ENCODE measurements around the gene CHRNB4. TPM values are rescaled to one million over a fixed set of nuclear protein-coding genes. Genes with fewer than 3 reads are reported as not detected.
A peak's percentile ranks its signal among the peaks of the same experiment; 100 is the strongest.

CHRNB4 gene
- total RNA-seq, 4 donors from 2014 or later: 0.27 to 0.32 TPM; not detected in 2

DNA sequence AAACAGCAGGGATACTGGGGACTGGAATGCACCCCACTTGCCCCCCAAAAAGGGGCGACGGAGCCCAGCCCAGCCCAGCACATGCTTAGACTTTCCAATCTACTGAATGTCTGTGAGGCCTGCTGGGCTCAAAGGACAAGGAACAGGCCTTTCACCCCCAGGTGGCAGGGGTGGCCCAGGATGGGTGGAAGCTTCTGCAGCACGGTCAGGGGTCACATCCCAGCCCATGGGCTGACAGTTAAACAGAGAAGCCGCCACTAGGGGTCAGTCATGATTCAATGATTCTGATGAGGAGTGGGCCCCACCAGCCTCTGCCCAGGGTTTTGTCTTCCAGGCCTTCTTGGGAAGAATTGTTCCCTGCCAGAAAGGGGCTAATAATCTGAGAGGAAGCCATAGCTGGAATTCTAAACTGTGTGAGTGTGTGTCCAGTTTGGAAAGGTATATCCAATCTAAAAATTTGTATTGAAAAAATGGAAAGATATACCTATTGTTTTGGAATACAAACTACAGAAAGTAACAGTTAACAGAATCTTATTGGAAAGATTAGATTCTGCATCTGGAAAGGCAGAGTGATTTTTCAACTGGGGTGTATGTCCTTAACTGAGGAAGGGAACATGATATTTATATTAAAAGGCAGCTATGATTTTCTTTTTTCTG, 2.2 kb downstream of the CHRNB4 start:
- H3K27ac ChIP-seq: no peak overlapping the region
- H3K9me3 ChIP-seq: no peaks in the 10 kb centered on the region
- in situ Hi-C loops (cut with MboI; ENCODE audit: low pct_ligation_motif_present in 1 of 4, low pct_unique_long_range_greater_than_20kb in 1 of 4, low sequenced_read_pairs in 3 of 4) (no loop called here), intact Hi-C loops (cut with DNase I; ENCODE audit: low total_unique reads) (no loop called here)
- H3K4me3 ChIP-seq: no peak overlapping the region
- H3K36me3 ChIP-seq: no peaks in the 10 kb centered on the region
- peaks cover 24% of the 10 kb centered on the region for H3K27me3 ChIP-seq
- peaks cover 8 to 14% (median 12%) of the 10 kb centered on the region in 4 donors for H3K4me1 ChIP-seq
- TF ChIP-seq EP300 (IDR thresholded peaks at IDR 0.05; ENCODE audit: low read depth) (no peak), POLR2AphosphoS5 (IDR thresholded peaks at IDR 0.05) (no peak)
- TF ChIP-seq, protein P1, sequence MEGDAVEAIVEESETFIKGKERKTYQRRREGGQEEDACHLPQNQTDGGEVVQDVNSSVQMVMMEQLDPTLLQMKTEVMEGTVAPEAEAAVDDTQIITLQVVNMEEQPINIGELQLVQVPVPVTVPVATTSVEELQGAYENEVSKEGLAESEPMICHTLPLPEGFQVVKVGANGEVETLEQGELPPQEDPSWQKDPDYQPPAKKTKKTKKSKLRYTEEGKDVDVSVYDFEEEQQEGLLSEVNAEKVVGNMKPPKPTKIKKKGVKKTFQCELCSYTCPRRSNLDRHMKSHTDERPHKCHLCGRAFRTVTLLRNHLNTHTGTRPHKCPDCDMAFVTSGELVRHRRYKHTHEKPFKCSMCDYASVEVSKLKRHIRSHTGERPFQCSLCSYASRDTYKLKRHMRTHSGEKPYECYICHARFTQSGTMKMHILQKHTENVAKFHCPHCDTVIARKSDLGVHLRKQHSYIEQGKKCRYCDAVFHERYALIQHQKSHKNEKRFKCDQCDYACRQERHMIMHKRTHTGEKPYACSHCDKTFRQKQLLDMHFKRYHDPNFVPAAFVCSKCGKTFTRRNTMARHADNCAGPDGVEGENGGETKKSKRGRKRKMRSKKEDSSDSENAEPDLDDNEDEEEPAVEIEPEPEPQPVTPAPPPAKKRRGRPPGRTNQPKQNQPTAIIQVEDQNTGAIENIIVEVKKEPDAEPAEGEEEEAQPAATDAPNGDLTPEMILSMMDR (IDR thresholded peaks at IDR 0.05): peak; percentile 41 to 57 (median 47)
- peak; percentile 53 for DNase-seq
- WGBS, 2 donors (ENCODE audit: low coverage in 1 of 2): 42% methylated on average over 4 of the region's 4 CpGs; no CpG with 5 or more reads in 1 of the 2 donors

DNA sequence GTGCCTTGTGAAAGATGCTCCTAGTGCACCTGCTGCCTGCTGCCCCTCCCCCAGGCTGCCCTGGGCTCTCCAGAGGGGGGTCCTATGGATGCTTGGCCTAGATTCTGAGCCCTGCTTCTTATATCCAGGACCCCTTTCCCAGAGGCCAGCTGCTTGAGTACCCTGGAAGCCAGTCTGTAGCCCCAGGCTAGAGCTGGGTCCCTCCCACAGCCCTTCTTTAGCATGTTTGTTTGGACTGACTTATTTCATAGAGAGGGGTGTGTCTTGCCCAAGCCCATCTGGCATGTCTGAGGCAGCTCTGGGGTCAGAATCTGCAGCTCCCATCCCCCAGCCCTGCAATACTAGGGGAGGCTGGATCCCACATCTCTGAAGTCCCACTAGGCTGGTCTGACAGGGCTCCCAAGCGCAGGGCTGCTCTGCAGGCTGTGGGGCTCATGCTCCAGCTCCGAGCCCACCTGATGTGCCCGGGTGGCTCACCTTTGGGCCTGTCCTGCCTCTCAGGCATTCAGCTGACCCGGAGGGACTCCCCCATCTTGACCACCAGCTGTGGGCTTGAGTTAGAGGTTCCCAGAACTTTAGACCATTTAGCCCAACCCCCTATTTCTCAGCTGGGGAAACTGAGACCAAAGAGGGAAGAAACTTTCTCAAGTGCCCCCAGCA, 3.1 kb downstream of the CHRNB4 start:
- H3K27me3 ChIP-seq: peaks cover 24% of the 10 kb centered on the region
- intact Hi-C loops (cut with DNase I; ENCODE audit: low total_unique reads): no loop called here

DNA sequence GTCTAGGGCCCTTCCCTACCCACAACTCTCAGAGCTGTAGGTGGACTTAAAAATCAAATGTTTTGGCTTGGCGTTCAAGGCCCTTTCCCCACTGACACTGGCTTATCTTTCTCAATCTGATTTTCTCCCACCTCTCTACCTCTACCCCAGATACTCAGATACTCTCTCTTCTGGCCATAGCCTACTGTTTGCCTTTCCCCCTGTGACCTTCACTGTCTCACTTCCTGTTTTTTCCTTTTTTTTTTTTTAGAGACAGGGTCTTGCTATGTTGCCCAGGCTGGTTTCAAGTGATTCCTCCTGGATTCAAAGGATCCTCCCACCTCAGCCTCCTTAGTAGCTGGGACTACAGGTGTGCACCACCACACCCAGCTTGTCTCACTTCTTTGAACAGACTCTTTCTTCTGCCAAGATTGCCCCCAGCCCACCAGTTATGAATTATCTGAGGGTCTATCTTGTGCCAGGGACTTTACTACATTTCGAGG, 4.6 kb downstream of the CHRNB4 start:
- no peak overlapping the region for H3K27ac ChIP-seq
- TF ChIP-seq, protein P1 (IDR thresholded peaks at IDR 0.05): no peak
- peaks cover 20% of the 10 kb centered on the region for H3K27me3 ChIP-seq
- DNase-seq: no peak
- H3K9me3 ChIP-seq: no peaks in the 10 kb centered on the region
- WGBS, 2 donors (ENCODE audit: low coverage in 1 of 2): 69 to 77% methylated on average over 1 to 2 of the region's 2 CpGs
- H3K4me3 ChIP-seq: no peak overlapping the region
- H3K36me3 ChIP-seq: no peaks in the 10 kb centered on the region
- H3K4me1 ChIP-seq: peaks cover 8 to 12% (median 11%) of the 10 kb centered on the region in 4 donors
- in situ Hi-C loops (cut with MboI; ENCODE audit: low pct_ligation_motif_present in 1 of 4, low pct_unique_long_range_greater_than_20kb in 1 of 4, low sequenced_read_pairs in 3 of 4) (no loop called here), intact Hi-C loops (cut with DNase I; ENCODE audit: low total_unique reads) (no loop called here)

More for the DNA sequence above, 3.1 kb downstream of the CHRNB4 start:
- H3K36me3 ChIP-seq: no peaks in the 10 kb centered on the region
- TF ChIP-seq POLR2A (IDR thresholded peaks at IDR 0.05) (no peak), EP300 (IDR thresholded peaks at IDR 0.05; ENCODE audit: low read depth) (no peak), POLR2AphosphoS5 (IDR thresholded peaks at IDR 0.05) (no peak)
- TF ChIP-seq, protein P1 (IDR thresholded peaks at IDR 0.05): no peak
- WGBS, 2 donors (ENCODE audit: low coverage in 1 of 2): 60 to 78% methylated on average over 3 to 4 of the region's 4 CpGs
- H3K4me1 ChIP-seq: peaks cover 8 to 14% (median 12%) of the 10 kb centered on the region in 4 donors
- H3K27ac ChIP-seq: no peak overlapping the region
- H3K4me3 ChIP-seq: no peak overlapping the region
- DNase-seq: no peak
- in situ Hi-C loops (cut with MboI; ENCODE audit: low pct_ligation_motif_present in 1 of 4, low pct_unique_long_range_greater_than_20kb in 1 of 4, low sequenced_read_pairs in 3 of 4): no loop called here
- H3K9me3 ChIP-seq: no peaks in the 10 kb centered on the region

DNA sequence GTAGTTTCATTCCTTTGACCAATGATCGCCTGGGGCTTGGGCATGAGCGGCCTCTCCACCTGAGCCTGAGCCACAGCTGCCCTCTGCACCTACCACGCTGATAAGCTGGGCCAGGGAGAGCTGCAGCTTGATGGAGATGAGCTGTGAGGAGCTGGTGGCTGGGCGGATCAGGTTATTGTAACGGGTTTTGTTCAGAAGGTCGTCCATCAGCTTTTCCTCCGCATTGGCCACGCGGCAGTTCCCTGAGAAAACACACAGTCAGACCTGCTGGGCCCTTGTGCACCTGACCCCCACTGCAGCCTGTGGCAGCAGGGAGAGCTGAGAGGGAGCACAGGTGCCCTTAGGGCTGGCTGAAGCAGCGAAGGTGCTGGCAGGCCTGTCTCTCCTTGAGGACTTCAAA, 5.7 kb downstream of the CHRNB4 start:
- Histone ChIP-seq H3K4me3 (no peak overlapping the region), H3K36me3 (no peaks in the 10 kb centered on the region), H3K4me1 (peaks cover 0 to under 1% (median under 1%) of the 10 kb centered on the region in 4 donors), H3K27ac (no peak overlapping the region), H3K9me3 (no peaks in the 10 kb centered on the region), H3K27me3 (peaks cover 9% of the 10 kb centered on the region)
- in situ Hi-C loops (cut with MboI; ENCODE audit: low pct_ligation_motif_present in 1 of 4, low pct_unique_long_range_greater_than_20kb in 1 of 4, low sequenced_read_pairs in 3 of 4) (no loop called here), intact Hi-C loops (cut with DNase I; ENCODE audit: low total_unique reads) (no loop called here)
- no peak for DNase-seq
- TF ChIP-seq POLR2A (IDR thresholded peaks at IDR 0.05) (no peak), POLR2AphosphoS5 (IDR thresholded peaks at IDR 0.05) (no peak), EP300 (IDR thresholded peaks at IDR 0.05; ENCODE audit: low read depth) (no peak)
- TF ChIP-seq, protein P1 (IDR thresholded peaks at IDR 0.05): no peak
- WGBS, 2 donors (ENCODE audit: low coverage in 1 of 2): 87% methylated on average over 10 of the region's 10 CpGs; no CpG with 5 or more reads in 1 of the 2 donors
